ENCODE results near the gene PTPRG. TPM values are rescaled to one million over a fixed set of nuclear protein-coding genes. Genes with fewer than 3 reads are reported as not detected.

The PTPRG gene
- polyA plus RNA-seq, 1 donor (not counting 4 experiments of a cell fraction or from before 2014, with no cell fraction given) = 12.1 TPM

GRCh38 chr3:61657689-61658088 lies 96.3 kb downstream of the PTPRG start:
- DNase-seq (ENCODE audit: low read depth, low spot score) = no peak
- dilution Hi-C loops (cut with MboI; ENCODE audit: extremely low pct_ligation_motif_present, low sequenced_read_pairs) = no loop called here
- no peaks in the 10 kb centered on the region for H3K9me1 ChIP-seq (ENCODE audit: control insufficient read depth, extremely low read depth, insufficient read depth, low read length)
- peaks cover 8% of the 10 kb centered on the region for H3K79me2 ChIP-seq (ENCODE audit: control insufficient read depth, insufficient read depth, low read length)
- no peak overlapping the region for H2AFZ ChIP-seq (ENCODE audit: control insufficient read depth, low read length)
- no peak for TF ChIP-seq CTCF (optimal IDR thresholded peaks at IDR 0.05 in 1 of 3, IDR thresholded peaks at IDR 0.05 in 1 of 3, conservative IDR thresholded peaks at IDR 0.05 in 1 of 3; ENCODE audit: extremely low read depth in 1 of 3, insufficient read depth in 2 of 3, low read length in 3 of 3)
- no peak for TF ChIP-seq EZH2 (IDR thresholded peaks at IDR 0.05; ENCODE audit: low read length)
- no peak overlapping the region for H3K4me3 ChIP-seq (ENCODE audit: control insufficient read depth in 2 of 3, extremely low read depth in 1 of 3, insufficient read depth in 2 of 3, low read depth in 1 of 3, low read length in 3 of 3)
- no peak overlapping the region for H3K27ac ChIP-seq (ENCODE audit: control insufficient read depth, insufficient read depth, low read length)
- peaks cover 6% of the 10 kb centered on the region for H3K4me1 ChIP-seq (ENCODE audit: control insufficient read depth, extremely low read depth, insufficient read depth, low read length)
- no peaks in the 10 kb centered on the region for H3K36me3 ChIP-seq (ENCODE audit: control insufficient read depth in 2 of 2, extremely low read depth in 1 of 2, insufficient read depth in 2 of 2, low read length in 2 of 2)
- no peak for FAIRE-seq
- H3K4me2 ChIP-seq (ENCODE audit: control insufficient read depth, extremely low read depth, insufficient read depth, low read depth, low read length) = no peak overlapping the region
- no peak overlapping the region for H3K9ac ChIP-seq (ENCODE audit: control insufficient read depth, extremely low read depth, insufficient read depth, low read length)
- H3K9me3 ChIP-seq (ENCODE audit: control insufficient read depth, low read depth, low read length) = no peaks in the 10 kb centered on the region
- no peaks in the 10 kb centered on the region for H4K20me1 ChIP-seq (ENCODE audit: control insufficient read depth, extremely low read depth, insufficient read depth, low read length)
- no peaks in the 10 kb centered on the region for H3K27me3 ChIP-seq (ENCODE audit: control insufficient read depth, extremely low read depth, insufficient read depth, low read length)

- peak overlapping the region; percentile 13 for H3K4me2 ChIP-seq (ENCODE audit: control insufficient read depth, extremely low read depth, insufficient read depth, low read depth, low read length)
- DNase-seq (ENCODE audit: low read depth, low spot score) = no peak
- H3K79me2 ChIP-seq (ENCODE audit: control insufficient read depth, insufficient read depth, low read length) = peaks cover 13% of the 10 kb centered on the region
- no peaks in the 10 kb centered on the region for H3K9me3 ChIP-seq (ENCODE audit: control insufficient read depth, low read depth, low read length)
- H3K36me3 ChIP-seq (ENCODE audit: control insufficient read depth in 2 of 2, extremely low read depth in 1 of 2, insufficient read depth in 2 of 2, low read length in 2 of 2) = no peaks in the 10 kb centered on the region
- peak overlapping the region; percentile 17 for H3K27ac ChIP-seq (ENCODE audit: control insufficient read depth, insufficient read depth, low read length)
- H3K4me3 ChIP-seq (ENCODE audit: control insufficient read depth in 2 of 3, extremely low read depth in 1 of 3, insufficient read depth in 2 of 3, low read depth in 1 of 3, low read length in 3 of 3) = no peak overlapping the region
- no peak overlapping the region for H3K9ac ChIP-seq (ENCODE audit: control insufficient read depth, extremely low read depth, insufficient read depth, low read length)
- peaks cover 29% of the 10 kb centered on the region for H3K4me1 ChIP-seq (ENCODE audit: control insufficient read depth, extremely low read depth, insufficient read depth, low read length)
- H3K9me1 ChIP-seq (ENCODE audit: control insufficient read depth, extremely low read depth, insufficient read depth, low read length) = no peaks in the 10 kb centered on the region
- peak; percentile 86 for FAIRE-seq
- dilution Hi-C loops (cut with MboI; ENCODE audit: extremely low pct_ligation_motif_present, low sequenced_read_pairs) = no loop called here
- no peaks in the 10 kb centered on the region for H3K27me3 ChIP-seq (ENCODE audit: control insufficient read depth, extremely low read depth, insufficient read depth, low read length)
- H2AFZ ChIP-seq (ENCODE audit: control insufficient read depth, low read length) = no peak overlapping the region
- no peaks in the 10 kb centered on the region for H4K20me1 ChIP-seq (ENCODE audit: control insufficient read depth, extremely low read depth, insufficient read depth, low read length)
- no peak for TF ChIP-seq CTCF (optimal IDR thresholded peaks at IDR 0.05 in 1 of 3, IDR thresholded peaks at IDR 0.05 in 1 of 3, conservative IDR thresholded peaks at IDR 0.05 in 1 of 3; ENCODE audit: extremely low read depth in 1 of 3, insufficient read depth in 2 of 3, low read length in 3 of 3)
- TF ChIP-seq EZH2 (IDR thresholded peaks at IDR 0.05; ENCODE audit: low read length) = no peak
These were observed 101.5 kb downstream of the PTPRG start for GRCh38 chr3:61662861-61663260.

Data from keratinocyte (primary cell).